ENCODE data around the gene LIG1.

GRCh38 chr19:48194041-48194843 lies 24.1 kb upstream of the LIG1 start:
- TF ChIP-seq POLR2AphosphoS5 (IDR thresholded peaks at IDR 0.05; ENCODE audit: low read depth): no peak
- no peak for TF ChIP-seq EZH2 (IDR thresholded peaks at IDR 0.05; ENCODE audit: low read depth, unreplicated experiment)
- TF ChIP-seq CTCF (conservative IDR thresholded peaks at IDR 0.05; ENCODE audit: low read depth in 2 of 2): peak; percentile 67 to 72
- TF ChIP-seq REST (IDR thresholded peaks at IDR 0.05; ENCODE audit: unreplicated experiment): no peak
- no peak for TF ChIP-seq EZH2phosphoT487 (IDR thresholded peaks at IDR 0.05; ENCODE audit: unreplicated experiment)
- TF ChIP-seq CREB1 (CRISPR knock-in tag; IDR thresholded peaks at IDR 0.05; ENCODE audit: low read depth): no peak
- TF ChIP-seq ETS1 (IDR thresholded peaks at IDR 0.05): no peak
- TF ChIP-seq JUNB (IDR thresholded peaks at IDR 0.05; ENCODE audit: unreplicated experiment): no peak
